HTR-8/SVneo (cell line): Measurements from ENCODE around the gene MLX.
"Not testable (repeated sequence)": the region's sequence is repeated elsewhere in the genome, so short reads cannot be mapped to it uniquely, and the experiment has no call there.

Experiments
- DNase-seq: peaks from one replicate; pipeline ENCODE4 v3.0.0; 2011; ENCODE audit warnings: low spot score, mixed read lengths; ENCODE audit not compliant: insufficient read length
- FAIRE-seq: peaks from 2 replicates; lab custom pipeline; 2011; peaks lifted over from hg19 to GRCh38; lab: Jason Lieb, UNC

The MLX gene

GRCh38 chr17:42612013-42612412 is 45.1 kb downstream of the MLX start:
- FAIRE-seq (peak; percentile 4), DNase-seq (no peak)

- no peak for FAIRE-seq
- DNase-seq = no peak
Measured at GRCh38 chr17:42613699-42614295, 46.9 kb downstream of the MLX start.

GRCh38 chr17:42617956-42618431 is 51.1 kb downstream of the MLX start:
- DNase-seq (no peak), FAIRE-seq (no peak)

GRCh38 chr17:42618442-42619150 is 51.7 kb downstream of the MLX start:
- no peak for FAIRE-seq
- peak; percentile 62 for DNase-seq

GRCh38 chr17:42621987-42622386 is 55.1 kb downstream of the MLX start:
- FAIRE-seq, DNase-seq: not testable (repeated sequence)
